Stimulated activated CD4-positive, alpha-beta T cell treated with anti-CD3 and anti-CD28 coated beads, Interleukin-2, amount 100 ng/mL, for 4 hours (primary cell): ENCODE data around the gene GJA5.

Experiments
- DNase-seq: peaks from one replicate; pipeline ENCODE4 v3.0.0-alpha.2; 2020; ENCODE audit warnings: low read depth

Gene GJA5

DNA sequence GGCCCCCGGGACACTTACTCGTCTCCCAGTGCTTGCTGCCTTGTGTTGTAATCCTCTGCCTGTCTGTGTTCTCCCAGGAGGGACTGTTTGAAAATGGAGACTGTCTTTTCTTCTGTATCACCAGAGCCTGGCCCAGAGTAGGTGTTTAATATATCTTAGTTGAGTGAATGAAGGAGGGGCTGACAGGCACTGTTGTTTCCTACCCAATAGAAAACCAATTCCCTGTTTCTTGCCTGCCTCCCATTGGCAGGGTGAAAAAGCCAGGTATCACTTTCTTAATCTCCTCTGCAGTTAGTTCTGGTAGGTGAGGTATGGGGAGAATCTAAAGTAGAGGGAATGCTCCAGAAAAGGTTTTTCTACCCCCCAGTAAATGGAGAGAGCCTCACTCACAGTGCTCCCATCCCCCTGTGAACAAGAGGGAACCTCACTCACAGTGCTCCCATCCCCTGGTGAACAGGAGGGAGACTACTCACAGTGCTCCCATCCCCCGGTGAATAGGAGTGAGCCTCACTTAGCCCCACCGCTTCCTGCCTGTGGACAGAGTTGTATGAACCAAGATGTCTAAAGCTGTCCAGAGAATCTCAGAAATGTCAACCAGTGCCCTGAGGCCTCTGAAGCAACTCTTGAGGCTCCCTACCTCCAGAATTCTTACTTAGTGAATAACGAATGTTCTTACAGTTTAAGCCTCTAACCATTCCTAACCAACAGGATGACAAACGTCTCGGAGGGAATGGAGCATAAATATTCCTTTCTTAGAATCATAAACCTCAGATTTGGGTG is at the start of gene GJA5:
GJA5 (minus strand) TSS at position 122 of the 780 bp plus-strand sequence. CDS start 1,364 bp downstream, outside the sequence.
- DNase-seq: no peak

DNA sequence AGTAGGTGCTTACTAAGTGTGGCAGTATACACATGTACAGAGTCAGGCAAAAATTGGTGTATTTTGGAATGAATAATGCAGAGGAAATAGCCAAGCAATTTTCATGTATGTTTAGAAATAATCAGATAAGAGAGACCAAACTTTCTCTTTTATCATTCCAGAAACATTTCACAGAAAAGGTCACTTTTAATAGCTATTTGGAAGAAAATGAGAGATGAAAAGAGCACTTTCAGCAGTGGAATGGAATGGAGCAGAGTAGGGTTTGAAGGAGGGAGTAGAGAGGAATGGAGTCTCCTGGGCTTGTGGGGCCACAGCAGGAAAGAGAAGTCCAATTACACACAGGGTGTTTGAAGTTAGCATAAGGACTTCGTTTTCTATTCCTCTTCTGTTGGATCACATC is 48.8 kb upstream of the GJA5 start:
- no peak for DNase-seq

DNA sequence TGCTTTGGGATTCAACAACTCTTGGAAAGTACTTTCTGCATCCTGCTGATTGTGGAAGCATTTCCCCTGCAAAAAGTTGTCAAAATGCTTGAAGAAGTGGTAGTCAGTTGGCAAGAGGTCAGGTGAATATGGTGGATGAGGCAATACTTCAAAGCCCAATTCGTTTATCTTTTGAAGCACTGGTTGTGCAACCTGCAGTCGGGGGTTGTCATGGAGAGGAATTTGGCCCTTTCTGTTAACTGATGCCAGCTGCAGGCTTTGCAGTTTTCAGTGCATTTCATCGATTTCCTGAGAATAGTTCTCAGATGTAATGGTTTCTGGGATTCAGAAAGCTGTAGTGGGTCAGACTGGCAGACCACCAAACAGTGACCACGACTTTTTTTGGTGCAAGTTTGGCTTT is 47.6 kb upstream of the GJA5 start:
- no peak for DNase-seq

DNA sequence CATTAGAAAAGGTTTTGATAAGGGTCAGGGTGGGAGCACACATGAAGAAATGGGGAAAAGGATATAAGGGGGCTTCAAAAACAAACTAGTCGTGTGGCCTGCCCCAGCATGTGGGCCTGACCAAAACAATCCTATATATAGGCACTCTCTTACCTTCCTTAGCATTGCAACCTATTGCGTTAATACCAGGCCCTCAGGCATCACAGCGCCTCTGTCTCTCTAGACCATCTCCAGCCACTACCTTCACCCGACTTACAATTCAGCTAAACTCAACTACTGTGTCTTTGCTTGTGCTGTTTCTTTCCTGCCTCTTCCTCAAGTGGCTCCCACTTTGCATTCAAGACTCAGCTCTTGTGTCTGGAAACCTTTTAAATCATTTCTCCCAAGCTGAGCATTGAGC is 47.0 kb upstream of the GJA5 start:
- DNase-seq: no peak

DNA sequence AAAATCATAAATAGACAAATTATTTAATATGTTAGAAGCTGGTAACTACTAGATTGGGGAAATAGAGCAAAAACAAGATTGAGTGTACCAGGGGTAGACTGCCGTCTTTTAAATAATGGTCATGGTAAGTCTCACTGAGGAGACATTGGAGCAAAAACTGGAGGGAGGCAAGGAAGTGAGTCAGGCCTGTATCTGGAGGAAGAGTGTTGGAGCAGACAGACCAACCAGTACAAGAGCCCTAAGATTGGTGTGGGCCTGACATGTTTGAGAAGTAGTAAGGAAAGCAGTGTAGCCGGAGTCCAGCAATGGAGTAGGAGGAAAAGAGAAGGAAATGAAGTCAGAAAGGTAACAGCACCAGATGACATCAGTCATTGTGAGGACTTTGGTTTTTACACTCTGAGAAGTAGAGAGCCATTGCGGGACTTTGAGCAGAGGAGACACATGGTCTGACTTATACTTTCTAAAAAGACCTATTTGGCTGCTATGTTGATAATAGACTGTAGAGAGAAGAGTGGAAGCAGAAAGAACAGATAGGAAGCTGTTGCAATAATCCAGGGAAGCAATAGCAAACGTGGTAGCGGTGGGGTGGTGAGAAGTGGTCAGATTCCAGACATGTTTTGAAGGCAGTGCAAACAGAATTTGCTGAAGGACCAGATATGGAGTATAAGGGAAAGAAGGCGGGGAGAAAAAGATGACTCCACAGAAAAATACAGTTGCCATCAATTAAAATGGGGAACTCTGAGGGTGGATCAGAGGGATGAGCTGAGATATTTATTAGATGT is 44.7 kb upstream of the GJA5 start:
- no peak for DNase-seq

DNA sequence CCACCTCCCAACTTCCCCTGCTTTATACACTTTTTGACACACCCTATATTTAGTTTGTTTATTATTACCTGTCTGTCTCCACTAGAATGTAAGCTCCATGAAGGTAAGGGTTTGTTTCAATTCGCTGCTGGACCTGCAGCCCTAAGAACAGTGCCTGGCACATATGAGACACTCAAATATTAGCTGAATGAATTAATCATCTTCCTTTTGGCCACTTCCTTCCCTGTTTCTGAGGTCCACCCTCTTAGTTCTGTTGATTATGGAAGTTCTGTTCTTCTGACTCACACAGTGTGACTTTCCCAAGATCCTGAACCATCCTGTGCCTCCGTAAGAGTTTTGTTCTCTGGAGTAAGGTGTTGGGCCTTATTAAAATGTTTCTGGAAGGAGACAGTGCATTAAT is 40.4 kb upstream of the GJA5 start:
- no peak for DNase-seq

DNA sequence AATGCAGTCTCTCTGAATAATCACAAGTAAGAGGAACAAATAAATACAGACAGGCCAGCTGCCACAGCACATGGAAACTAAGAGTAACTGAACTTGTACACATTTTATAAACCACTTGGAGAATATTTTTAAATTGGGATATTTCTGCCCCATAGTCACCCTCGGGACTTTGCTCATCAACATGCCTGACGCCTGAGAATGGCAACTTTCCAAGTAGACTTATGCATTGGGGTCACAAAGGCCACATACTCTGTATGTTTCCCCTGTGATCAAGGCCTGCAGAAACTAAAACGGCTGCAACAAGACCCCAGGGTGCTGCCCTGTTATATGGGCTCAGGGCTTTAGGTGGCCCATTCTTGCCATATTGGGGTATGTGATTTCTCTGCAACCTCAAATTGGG is 38.3 kb upstream of the GJA5 start:
- DNase-seq: no peak

DNA sequence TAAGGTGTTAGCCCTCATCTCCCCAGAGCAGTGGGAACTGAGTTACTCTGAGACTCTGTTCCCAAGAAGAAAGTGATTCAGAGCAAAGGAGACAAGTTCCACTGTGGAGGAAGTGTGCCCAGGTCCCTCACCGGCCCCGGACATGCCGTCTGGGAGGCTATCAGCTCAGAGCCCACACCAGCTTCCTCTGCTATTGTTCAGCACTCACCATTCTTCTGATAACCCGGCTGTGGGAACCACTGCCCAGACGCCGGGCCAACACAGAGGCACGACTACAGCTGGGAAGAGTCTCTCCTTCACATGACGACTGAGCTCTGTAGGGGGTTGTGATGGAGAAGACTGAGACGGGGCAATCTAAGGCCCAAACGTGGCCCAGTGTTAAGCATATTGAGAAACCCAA is 34.2 kb upstream of the GJA5 start:
- DNase-seq: no peak

DNA sequence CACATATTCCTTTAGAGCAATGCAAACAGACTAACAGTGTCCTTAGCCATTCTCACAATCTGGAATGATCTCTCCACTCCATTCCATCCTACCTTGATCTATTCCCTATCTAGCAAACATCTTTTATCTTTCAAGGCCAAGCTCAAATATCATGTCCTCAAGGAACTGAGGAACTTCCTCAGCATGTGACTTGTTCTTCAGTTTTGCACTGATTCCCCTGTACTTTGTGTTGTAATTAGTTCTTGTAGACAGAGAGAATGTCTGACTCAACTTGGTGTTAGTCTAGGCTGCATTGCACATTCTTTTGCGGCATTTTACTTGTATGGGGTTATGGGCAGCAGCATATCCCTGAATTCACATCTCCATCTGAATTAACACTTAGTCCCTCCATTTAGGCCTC is 31.5 kb upstream of the GJA5 start:
- DNase-seq: no peak

DNA sequence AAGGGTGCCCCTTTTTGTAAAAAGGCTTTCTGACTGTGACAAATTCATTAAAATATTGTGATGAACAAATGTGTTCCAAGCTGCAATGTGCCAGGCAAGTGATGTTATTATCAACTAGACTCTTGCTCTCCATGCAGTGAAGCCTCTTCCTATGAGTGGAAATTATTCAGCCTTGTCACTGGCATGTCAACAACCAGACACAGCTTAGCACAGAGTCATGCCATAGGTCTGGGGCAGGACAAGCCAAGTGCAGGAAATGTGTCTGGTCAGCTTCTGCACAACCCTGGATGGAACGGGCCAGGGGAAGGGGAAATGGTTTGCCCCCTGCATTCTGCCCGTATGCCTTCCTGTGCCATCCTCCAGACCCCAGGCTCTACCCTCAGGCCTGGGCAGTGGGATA is 27.4 kb upstream of the GJA5 start:
- DNase-seq: no peak

DNA sequence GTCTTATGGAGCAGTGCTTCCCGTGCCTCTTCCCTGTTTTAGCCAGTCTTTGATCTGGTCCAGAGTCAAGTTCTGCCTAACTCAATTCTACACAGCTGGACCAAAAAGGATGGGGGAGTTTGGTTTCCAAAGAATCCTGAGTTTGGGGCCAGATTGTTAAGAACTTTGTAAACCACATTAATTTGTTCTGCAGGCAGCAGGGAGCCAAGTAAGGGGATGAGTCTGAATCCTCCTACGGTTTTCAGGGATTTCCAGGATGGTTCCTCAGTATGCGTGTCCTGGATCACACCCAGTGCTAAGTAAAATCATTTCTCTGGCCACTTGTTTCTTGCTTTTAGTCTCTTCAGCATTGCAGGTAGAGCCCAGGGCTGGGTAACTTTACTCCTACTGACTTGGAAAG is 26.1 kb upstream of the GJA5 start:
- no peak for DNase-seq

DNA sequence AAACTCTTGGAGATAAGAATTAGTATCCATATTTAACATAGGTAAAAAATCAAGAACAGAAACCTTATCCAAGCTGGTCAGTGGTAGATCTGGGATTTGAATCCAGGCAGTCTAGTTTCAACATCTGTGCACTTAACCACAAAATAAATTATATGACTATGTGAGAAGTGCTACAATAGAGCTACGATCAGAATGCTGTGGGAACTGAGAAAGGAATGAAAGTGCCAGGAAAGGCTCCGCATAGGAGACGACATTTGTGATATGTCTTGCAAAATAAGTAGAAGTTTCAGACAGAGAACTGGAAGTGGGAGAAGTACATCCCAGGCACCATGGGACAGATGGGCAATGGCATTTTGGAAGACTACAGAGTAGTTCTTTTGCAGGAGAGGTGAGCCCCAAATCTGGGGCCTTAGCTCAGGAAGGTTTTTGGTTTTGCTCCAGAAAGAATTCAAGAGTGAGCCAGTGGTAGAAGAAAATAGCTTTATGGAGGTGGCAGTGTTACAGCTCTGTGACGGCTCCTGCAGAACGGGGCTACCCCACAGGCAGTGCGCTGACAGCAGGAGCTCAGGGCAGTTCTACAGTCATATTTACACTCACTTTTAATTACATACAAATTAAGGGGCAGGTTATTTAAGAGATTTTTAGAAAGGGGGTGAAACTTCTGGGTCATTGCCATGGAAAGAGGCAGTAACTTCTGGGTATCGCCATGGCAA is 25.5 kb upstream of the GJA5 start:
- no peak for DNase-seq

DNA sequence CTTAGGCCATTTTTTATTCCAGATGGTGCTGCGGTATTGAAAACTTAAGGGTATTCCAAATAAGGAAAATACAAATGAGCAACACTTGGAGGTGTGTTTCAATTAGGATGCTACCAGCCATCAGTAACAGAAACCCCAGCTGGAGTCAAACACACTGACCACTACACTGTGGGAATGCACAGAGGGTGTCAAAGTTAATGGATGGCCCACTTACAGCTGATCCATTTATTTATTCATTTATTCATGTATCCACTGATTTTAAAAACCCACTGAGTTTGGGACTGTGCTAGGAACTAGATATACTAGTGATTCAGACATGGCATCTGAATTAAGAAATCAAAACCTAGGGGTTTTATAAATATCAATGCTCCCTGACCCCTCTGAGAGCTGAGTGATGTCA is 24.5 kb upstream of the GJA5 start:
- no peak for DNase-seq

DNA sequence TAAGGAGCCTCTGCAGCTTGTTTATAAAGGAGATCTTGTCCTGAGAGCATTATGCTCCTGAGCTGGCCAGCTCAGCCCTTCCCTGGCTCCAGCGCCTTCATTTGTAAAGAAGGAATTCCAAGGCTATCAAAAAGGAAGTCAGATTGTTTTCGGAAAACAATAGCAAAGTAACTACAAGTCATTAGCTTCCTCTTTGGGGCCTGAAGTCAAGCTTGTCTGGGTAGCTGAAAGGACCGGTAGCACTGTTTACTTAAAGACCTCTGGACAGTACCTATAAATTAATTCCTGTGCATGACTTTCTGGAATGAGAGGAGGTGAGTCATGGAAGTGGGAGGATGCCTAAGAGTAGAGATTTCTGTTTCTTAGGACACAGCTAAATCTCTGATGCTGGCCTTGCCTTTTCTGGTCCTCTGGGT is 20.7 kb upstream of the GJA5 start:
- no peak for DNase-seq

DNA sequence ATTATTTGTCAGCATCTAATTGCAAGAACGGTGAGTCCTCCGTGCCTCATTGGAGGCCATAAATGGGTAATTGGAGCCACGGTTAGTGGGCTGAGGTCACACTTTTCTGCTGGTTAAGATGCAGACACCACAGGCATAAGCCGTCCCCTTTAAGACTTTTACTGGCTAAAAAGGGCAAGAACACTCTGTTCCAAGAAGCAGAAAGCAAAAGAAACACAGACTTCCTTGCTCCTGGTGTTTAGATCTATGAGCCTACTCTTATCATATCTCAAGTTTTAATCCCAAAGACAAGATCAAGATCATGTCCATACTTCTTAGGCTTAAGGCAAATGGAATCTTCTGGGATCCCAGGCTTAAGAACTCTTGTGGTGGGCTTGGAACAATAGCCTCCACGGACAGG is 17.3 kb upstream of the GJA5 start:
- DNase-seq: no peak

DNA sequence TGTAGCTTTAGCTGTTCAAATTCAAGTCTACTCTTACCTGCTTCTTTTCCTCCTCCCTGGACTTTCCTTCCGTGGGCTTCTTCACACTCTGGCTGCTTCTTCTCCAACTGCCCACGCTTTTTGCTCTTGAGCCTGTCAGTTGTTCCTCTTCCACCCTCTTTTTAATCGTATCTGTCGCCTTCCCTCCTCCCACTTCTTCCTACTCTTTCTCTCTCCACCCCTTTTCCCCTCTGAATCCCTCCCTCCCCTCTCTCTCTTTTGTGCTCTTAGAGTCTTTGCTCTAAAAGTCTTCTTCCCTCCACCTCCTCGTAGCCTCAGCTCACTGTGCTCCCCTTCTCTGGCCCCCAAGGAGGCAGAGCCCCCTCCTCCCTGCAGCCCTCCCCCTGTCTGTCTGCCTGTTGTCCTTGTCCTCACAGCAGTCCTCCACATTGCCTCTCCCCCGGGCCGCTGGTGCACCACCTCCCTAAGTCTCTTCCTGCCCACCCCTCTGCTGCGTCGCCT is 12.9 kb upstream of the GJA5 start:
- DNase-seq: no peak

DNA sequence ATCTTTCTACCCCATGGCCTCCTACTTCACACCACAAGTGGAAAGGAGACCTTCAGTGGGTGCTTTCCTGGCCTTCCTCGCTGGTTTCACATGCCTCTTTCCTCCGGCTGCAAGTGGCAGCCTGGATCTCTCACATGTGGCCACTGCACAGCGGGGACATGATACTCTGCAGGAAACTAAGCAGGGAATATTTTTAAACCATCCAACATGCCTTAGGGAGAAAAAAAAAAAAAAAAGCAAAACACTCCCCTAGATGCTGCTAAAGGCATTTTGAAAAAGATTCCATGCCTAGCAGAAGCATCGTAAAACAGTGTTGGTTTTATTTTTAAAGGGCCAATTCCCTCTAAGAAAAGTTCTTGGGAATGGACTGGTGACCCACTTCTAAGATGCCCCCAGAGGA is 12.2 kb upstream of the GJA5 start:
- DNase-seq: no peak

DNA sequence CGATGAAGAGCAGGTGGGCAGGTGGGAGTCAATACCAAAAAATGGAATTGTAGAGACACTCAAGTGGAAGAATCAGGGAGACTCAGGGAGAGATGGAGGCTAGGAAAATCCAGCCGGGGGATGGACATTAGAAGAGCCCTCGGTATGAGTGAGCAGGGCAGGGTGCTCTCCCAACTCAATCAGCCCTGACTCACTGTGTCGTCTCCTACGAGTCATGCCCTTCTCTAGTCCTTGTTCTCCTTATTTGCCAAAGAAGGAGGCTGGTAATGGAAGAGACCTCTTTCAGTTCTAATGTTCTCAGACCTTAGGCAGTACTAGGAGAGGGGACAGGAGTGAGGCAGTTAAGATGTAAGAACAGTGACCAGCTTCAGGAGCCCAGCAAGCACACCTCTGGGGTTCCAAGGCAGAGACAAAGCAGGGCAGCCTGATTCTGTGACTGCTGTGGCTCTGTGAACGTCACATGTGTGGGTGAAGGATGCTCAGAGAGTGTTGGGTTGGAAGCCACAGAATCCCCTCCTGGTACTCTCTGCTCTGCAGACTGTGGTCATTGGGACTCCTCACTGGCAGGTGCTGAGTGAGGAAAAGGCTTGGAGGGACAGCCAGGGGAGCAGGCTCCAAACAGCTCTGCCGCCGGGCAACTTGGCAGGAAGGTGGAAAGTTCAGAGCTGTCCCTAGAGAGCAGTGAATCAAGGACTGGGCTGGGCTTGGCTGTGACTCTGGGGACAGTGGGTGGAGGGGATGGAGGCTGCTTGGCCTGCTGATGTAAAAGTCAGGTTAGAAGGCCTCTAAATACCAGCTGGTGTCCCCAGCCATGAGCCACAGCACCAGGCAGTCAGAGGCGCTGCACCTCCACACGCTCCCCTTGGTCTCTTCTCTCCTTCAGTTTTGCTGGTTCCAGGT is 11.1 kb upstream of the GJA5 start:
- DNase-seq: no peak

DNA sequence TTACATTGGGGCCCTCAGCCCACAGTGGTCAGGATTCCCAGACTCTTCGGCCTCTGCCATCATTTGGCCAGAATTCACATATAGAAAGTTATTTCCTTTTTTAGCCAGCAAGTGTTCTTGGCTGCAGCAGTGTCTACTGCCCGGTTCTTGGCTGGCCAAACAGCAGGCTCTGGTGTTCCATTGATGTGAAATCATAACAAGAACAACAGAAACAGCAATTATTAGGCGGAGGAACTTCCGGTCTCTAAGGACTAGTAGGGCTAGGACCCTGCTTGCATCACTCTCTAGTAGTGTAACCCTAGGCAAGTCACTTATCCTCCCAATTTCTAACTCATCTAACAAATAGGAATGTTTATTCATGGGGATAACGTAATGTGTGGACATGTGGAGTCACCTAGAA is 8.7 kb upstream of the GJA5 start:
- no peak for DNase-seq

DNA sequence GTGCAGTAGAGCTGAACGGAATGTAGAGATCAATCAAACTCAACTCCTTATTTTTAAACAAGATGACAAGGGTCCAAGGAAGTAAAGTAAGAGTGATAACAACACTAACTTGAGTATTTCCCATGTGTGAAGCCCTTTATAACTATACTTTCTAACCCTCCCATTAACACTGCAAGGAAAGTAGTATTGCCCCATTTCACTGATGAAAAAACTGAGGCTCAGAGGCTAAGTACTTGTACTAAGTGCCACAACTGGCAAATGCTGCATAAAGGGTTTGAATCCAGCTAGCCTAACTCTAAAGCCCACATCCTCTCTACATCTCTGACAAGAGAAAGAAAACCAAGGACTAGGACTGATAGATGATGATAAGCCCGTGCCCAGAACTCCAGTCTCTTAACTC is 8.2 kb upstream of the GJA5 start:
- DNase-seq: no peak

DNA sequence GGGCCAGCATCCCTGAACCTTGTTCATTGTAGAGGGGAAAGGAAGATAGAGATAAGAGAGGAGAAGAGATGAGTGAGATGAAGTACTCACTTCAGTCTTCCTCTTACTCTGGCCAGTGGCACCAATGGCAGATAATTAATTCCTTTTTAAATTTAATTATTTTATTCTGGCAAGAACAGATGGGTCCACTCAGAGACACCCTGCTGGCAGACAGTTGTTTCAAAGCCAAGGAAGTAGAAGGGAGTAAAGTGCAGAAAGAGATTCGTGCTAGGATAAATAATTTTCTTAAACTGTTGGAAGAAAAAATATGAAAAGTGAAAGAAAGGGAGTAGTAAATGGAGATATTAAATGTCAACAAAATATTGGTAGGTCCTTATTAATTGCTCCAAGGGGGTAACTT is 7.7 kb upstream of the GJA5 start:
- DNase-seq: no peak
